ENCODE data around the gene PRDM12. TPM values are rescaled to one million over a fixed set of nuclear protein-coding genes. Genes with fewer than 3 reads are reported as not detected.

The PRDM12 gene
- total RNA-seq (2022; extraction: Qiagen RNA extraction; ENCODE audit: low read depth), result 0.24 to 0.39 TPM (median 0.34 TPM) in 5 replicates

GRCh38 chr9:130664251-130665028, at the start of gene PRDM12:
TSS of gene PRDM12 (plus strand) at chr9:130664594. CDS start at chr9:130664654, 60 bp downstream.

GRCh38 chr9:130693426-130694191, 29.2 kb downstream of the PRDM12 start, which contains the start of gene EXOSC2:
TSS of gene EXOSC2 (plus strand) at chr9:130693780. CDS start at chr9:130693792, 12 bp downstream.

Other genes with a start within 250 kb of the PRDM12 start
- 15.4 to 18.0 TPM (median 17.2 TPM) in 5 replicates for gene ASS1, start 219.6 kb upstream of the PRDM12 start, total RNA-seq (2022; extraction: Qiagen RNA extraction; ENCODE audit: low read depth)
- 51.0 to 56.8 TPM (median 52.4 TPM) in 5 replicates for gene FUBP3, start 85.0 kb upstream of the PRDM12 start, total RNA-seq (2022; extraction: Qiagen RNA extraction; ENCODE audit: low read depth)
- 50.5 to 78.6 TPM (median 59.1 TPM) in 5 replicates for gene EXOSC2, start 29.2 kb downstream of the PRDM12 start, total RNA-seq (2022; extraction: Qiagen RNA extraction; ENCODE audit: low read depth)
- gene ABL1, start 170.7 kb downstream of the PRDM12 start, total RNA-seq (2022; extraction: Qiagen RNA extraction; ENCODE audit: low read depth), result 38.0 to 52.7 TPM (median 47.6 TPM) in 5 replicates
- gene QRFP, start 232.2 kb downstream of the PRDM12 start, total RNA-seq (2022; extraction: Qiagen RNA extraction; ENCODE audit: low read depth), result not detected in 5 replicates

Data from A549 treated with RU486 at 1 μM for 4 hours (cell line).